ENCODE results near the gene LSM6.

Gene LSM6

GRCh38 chr4:146175541-146176453 is at the start of gene LSM6:
TSS of gene LSM6 (plus strand) at chr4:146175718. CDS start at chr4:146182922, 7,204 bp downstream.
- peak; percentile 25 to 93 (median 87) for DNase-seq

- no peak for DNase-seq
These were observed 43.1 kb upstream of the LSM6 start for GRCh38 chr4:146132445-146132844.

- DNase-seq, result peak in 34 of 58 donors; percentile 1 to 51 (median 12)
These were observed 40.6 kb upstream of the LSM6 start for GRCh38 chr4:146134761-146135445.

- DNase-seq, result no peak
These were observed 39.6 kb upstream of the LSM6 start for GRCh38 chr4:146135941-146136340.

GRCh38 chr4:146142768-146143167 is 32.8 kb upstream of the LSM6 start:
- DNase-seq, result no peak

GRCh38 chr4:146143888-146144287 is 31.6 kb upstream of the LSM6 start:
- DNase-seq, result no peak

GRCh38 chr4:146146918-146147317 is 28.6 kb upstream of the LSM6 start:
- no peak for DNase-seq

- DNase-seq, result no peak
These were observed 27.5 kb upstream of the LSM6 start for GRCh38 chr4:146148021-146148420.

- DNase-seq, result no peak
These were observed 21.5 kb upstream of the LSM6 start for GRCh38 chr4:146154057-146154456.

GRCh38 chr4:146155152-146155724 is 20.3 kb upstream of the LSM6 start:
- DNase-seq, result no peak

GRCh38 chr4:146158036-146158745 is 17.3 kb upstream of the LSM6 start:
- no peak for DNase-seq

GRCh38 chr4:146159384-146160058 is 16.0 kb upstream of the LSM6 start:
- DNase-seq, result no peak

- DNase-seq, result no peak
These were observed 14.3 kb upstream of the LSM6 start for GRCh38 chr4:146161243-146161642.

- DNase-seq, result no peak
These were observed 10.3 kb upstream of the LSM6 start for GRCh38 chr4:146165221-146165620.

- DNase-seq, result no peak
These were observed 9.7 kb upstream of the LSM6 start for GRCh38 chr4:146165840-146166239.

- DNase-seq, result no peak
These were observed 5.4 kb upstream of the LSM6 start for GRCh38 chr4:146170149-146170548.

GRCh38 chr4:146176891-146177290 is 1.4 kb downstream of the LSM6 start:
- DNase-seq, result no peak

- no peak for DNase-seq
These were observed 2.6 kb downstream of the LSM6 start for GRCh38 chr4:146178126-146178525.

GRCh38 chr4:146179784-146180370 is 4.4 kb downstream of the LSM6 start:
- peak in 5 of 58 donors; percentile 1 to 18 (median 11) for DNase-seq

GRCh38 chr4:146182443-146182842 is 6.9 kb downstream of the LSM6 start:
- DNase-seq, result no peak
